Spleen (tissue), 7 donors: ENCODE measurements around the gene LCMT1.

ENCODE experiments used
- POLR2A ChIP-seq, 3 donors: fragments of 450-650 bp; IDR thresholded peaks; one replicate each; pipeline ENCODE4 v1.5.1; 2017; ENCODE audit warnings: antibody characterized with exemption in 3 of 3, mild to moderate bottlenecking in 1 of 3
- POLR2AphosphoS5 ChIP-seq, 3 donors: sonication (generic); formaldehyde crosslinking; IDR thresholded peaks; one replicate each; pipeline ENCODE4 v1.5.1; 2017; ENCODE audit warnings: antibody characterized with exemption in 3 of 3
- TF ChIP-seq, protein P1 (sequence below), 11 experiments: fragments of 200-600 bp in 7 of 11; fragments of 450-650 bp in 4 of 11; sonication (generic) in 4 of 11; IDR thresholded peaks in 8 of 11; conservative IDR thresholded peaks in 3 of 11; 1 replicate in 7 of 11; 2 replicates in 4 of 11; pipeline versions ENCODE4 v1.4.0 to v1.8.0; 2016 to 2021; ENCODE audit warnings: antibody characterized with exemption in 11 of 11, inconsistent platforms in 4 of 11, mild to moderate bottlenecking in 1 of 11
- donor health status: DM: no; HTN: no; CAD: no; lungs with moderate emphysema.
- donor health status: DM: no; HTN: no; CAD: no.
- donor health status: DM: no; HTN: no; CAD: no.

GRCh38 chr16:25118851-25119578 is 7.5 kb downstream of the LCMT1 start:
- TF ChIP-seq, protein P1, sequence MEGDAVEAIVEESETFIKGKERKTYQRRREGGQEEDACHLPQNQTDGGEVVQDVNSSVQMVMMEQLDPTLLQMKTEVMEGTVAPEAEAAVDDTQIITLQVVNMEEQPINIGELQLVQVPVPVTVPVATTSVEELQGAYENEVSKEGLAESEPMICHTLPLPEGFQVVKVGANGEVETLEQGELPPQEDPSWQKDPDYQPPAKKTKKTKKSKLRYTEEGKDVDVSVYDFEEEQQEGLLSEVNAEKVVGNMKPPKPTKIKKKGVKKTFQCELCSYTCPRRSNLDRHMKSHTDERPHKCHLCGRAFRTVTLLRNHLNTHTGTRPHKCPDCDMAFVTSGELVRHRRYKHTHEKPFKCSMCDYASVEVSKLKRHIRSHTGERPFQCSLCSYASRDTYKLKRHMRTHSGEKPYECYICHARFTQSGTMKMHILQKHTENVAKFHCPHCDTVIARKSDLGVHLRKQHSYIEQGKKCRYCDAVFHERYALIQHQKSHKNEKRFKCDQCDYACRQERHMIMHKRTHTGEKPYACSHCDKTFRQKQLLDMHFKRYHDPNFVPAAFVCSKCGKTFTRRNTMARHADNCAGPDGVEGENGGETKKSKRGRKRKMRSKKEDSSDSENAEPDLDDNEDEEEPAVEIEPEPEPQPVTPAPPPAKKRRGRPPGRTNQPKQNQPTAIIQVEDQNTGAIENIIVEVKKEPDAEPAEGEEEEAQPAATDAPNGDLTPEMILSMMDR (IDR thresholded peaks at IDR 0.05 in 8 of 11, conservative IDR thresholded peaks at IDR 0.05 in 3 of 11), result no peak
- TF ChIP-seq POLR2A (IDR thresholded peaks at IDR 0.05) (no peak), POLR2AphosphoS5 (IDR thresholded peaks at IDR 0.05) (no peak)
